H1 (cell line): ENCODE results near the gene HS6ST3. TPM values are rescaled to one million over a fixed set of nuclear protein-coding genes. Genes with fewer than 3 reads are reported as not detected.

Experiments used
- CTCF ChIA-PET: fragments of 300-600 bp; sonication (Branson Sonifier 250); formaldehyde crosslinking; loops from one replicate; lab custom pipeline; 2021; ENCODE audit not compliant: partially characterized antibody; lab: Charles Lee
- POLR2A ChIA-PET: fragments of 300-600 bp; sonication (Branson Sonifier 250); formaldehyde crosslinking; loops from one replicate; lab custom pipeline; 2021; ENCODE audit warnings: inconsistent platforms; ENCODE audit not compliant: partially characterized antibody; lab: Charles Lee
- DNase-seq, 2 experiments: peaks; one replicate each; pipeline versions ENCODE4 v3.0.0 to v3.0.0-alpha.2; 2010 to 2022; ENCODE audit warnings: low spot score in 2 of 2, low read depth in 1 of 2, mixed read lengths in 1 of 2
- FAIRE-seq: peaks from 2 replicates; lab custom pipeline; 2011; peaks lifted over from hg19 to GRCh38; lab: Jason Lieb, UNC
- H2AFZ ChIP-seq: 2 replicates; pipeline ENCODE4 v1.8.1; 2012; ENCODE audit warnings: low read length, inconsistent platforms
- H2AK5ac ChIP-seq: 2 replicates; pipeline ENCODE4 v1.6.1; 2013; ENCODE audit warnings: low read depth, low read length
- H2BK120ac ChIP-seq: replicated peaks from 2 replicates; pipeline ENCODE3; 2013; ENCODE audit warnings: low read depth, low read length, inconsistent platforms
- H2BK12ac ChIP-seq: 2 replicates; pipeline ENCODE4 v1.6.1; 2013; ENCODE audit warnings: low read depth, low read length
- H2BK15ac ChIP-seq: 2 replicates; pipeline ENCODE4 v1.6.1; 2013; ENCODE audit warnings: low read length
- H2BK20ac ChIP-seq: 2 replicates; pipeline ENCODE4 v1.6.1; 2013; ENCODE audit warnings: low read length
- H2BK5ac ChIP-seq: 2 replicates; pipeline ENCODE4 v1.6.1; 2013; ENCODE audit warnings: low read depth, low read length
- H3K14ac ChIP-seq: 2 replicates; pipeline ENCODE4 v1.6.1; 2013; ENCODE audit warnings: inconsistent platforms; ENCODE audit not compliant: insufficient read length
- H3K18ac ChIP-seq: 2 replicates; pipeline ENCODE4 v1.6.1; 2013; ENCODE audit warnings: low read length; ENCODE audit errors: extremely low read depth
- H3K23ac ChIP-seq: 2 replicates; pipeline ENCODE4 v1.6.1; 2013; ENCODE audit warnings: inconsistent platforms; ENCODE audit not compliant: insufficient read length
- H3K23me2 ChIP-seq: 2 replicates; pipeline ENCODE4 v1.6.1; 2013; ENCODE audit warnings: low read depth, low read length
- H3K27ac ChIP-seq: 2 replicates; pipeline ENCODE4 v1.6.1; 2011; ENCODE audit warnings: low read depth, low read length, inconsistent platforms
- H3K27me3 ChIP-seq, 4 experiments: replicated peaks in 1 of 4; 1 replicate in 1 of 4; 2 replicates in 3 of 4; pipeline versions ENCODE4 v1.6.1 to v1.8.1; 2011 to 2013; ENCODE audit warnings: low read length in 3 of 4, mild to moderate bottlenecking in 3 of 4, inconsistent platforms in 2 of 4, mixed read lengths in 2 of 4, moderate library complexity in 1 of 4; ENCODE audit not compliant: control insufficient read depth in 3 of 4, insufficient read depth in 3 of 4; ENCODE audit errors: extremely low read depth in 1 of 4
- H3K36me3 ChIP-seq, 4 experiments: 2 replicates each; pipeline versions ENCODE4 v1.6.1 to v1.8.1; 2011 to 2013; ENCODE audit warnings: mild to moderate bottlenecking in 4 of 4, low read length in 3 of 4, moderate library complexity in 2 of 4, control low read depth in 1 of 4, inconsistent platforms in 1 of 4; ENCODE audit not compliant: insufficient read depth in 4 of 4, control insufficient read depth in 2 of 4
- H3K4ac ChIP-seq: replicated peaks from 2 replicates; pipeline ENCODE3; 2013; ENCODE audit warnings: low read length, low read depth, mixed read lengths, inconsistent platforms; ENCODE audit not compliant: insufficient read length
- H3K4me1 ChIP-seq, 4 experiments: replicated peaks in 1 of 4; 1 replicate in 1 of 4; 2 replicates in 3 of 4; pipeline versions ENCODE4 v1.6.1 to v1.8.1; 2011 to 2013; ENCODE audit warnings: low read length in 3 of 4, inconsistent platforms in 2 of 4, mixed read lengths in 1 of 4; ENCODE audit not compliant: insufficient read depth in 4 of 4, control insufficient read depth in 3 of 4
- H3K4me2 ChIP-seq, 2 experiments: 2 replicates each; pipeline versions ENCODE4 v1.6.1 to v1.8.1; 2011 to 2013; ENCODE audit warnings: low read depth in 2 of 2, low read length in 2 of 2, control low read depth in 1 of 2, inconsistent platforms in 1 of 2, mild to moderate bottlenecking in 1 of 2; ENCODE audit not compliant: insufficient read depth in 1 of 2
- H3K4me3 ChIP-seq, 4 experiments: fragments of 200-600, 300-600 bp in 1 of 4; sonication (generic), shearing (Covaris generic), sonication (Bioruptor Twin) in 1 of 4; 2 replicates each; pipeline versions ENCODE4 v1.5.1 to v1.8.1; 2011 to 2016; ENCODE audit warnings: low read length in 4 of 4, low read depth in 3 of 4, control low read depth in 2 of 4, inconsistent platforms in 2 of 4, mild to moderate bottlenecking in 2 of 4, mixed read lengths in 1 of 4, moderate library complexity in 1 of 4; ENCODE audit not compliant: insufficient read depth in 2 of 4; ENCODE audit errors: extremely low read depth in 1 of 4
- H3K56ac ChIP-seq: replicated peaks from 2 replicates; pipeline ENCODE3; 2013; ENCODE audit warnings: low read depth, mild to moderate bottlenecking, mixed read lengths, low read length, inconsistent platforms; ENCODE audit not compliant: insufficient read length
- H3K79me1 ChIP-seq: 2 replicates; pipeline ENCODE4 v1.6.1; 2013; ENCODE audit warnings: low read depth, low read length, control low read depth
- H3K79me2 ChIP-seq, 2 experiments: 2 replicates each; pipeline versions ENCODE4 v1.6.1 to v1.8.1; 2012 to 2013; ENCODE audit warnings: low read length in 2 of 2, mild to moderate bottlenecking in 2 of 2, inconsistent platforms in 1 of 2; ENCODE audit not compliant: insufficient read depth in 2 of 2, control insufficient read depth in 1 of 2
- H3K9ac ChIP-seq, 4 experiments: replicated peaks in 1 of 4; 1 replicate in 1 of 4; 2 replicates in 3 of 4; pipeline versions ENCODE4 v1.6.1 to v1.8.1; 2011 to 2013; ENCODE audit warnings: low read depth in 3 of 4, low read length in 3 of 4, control low read depth in 2 of 4, mild to moderate bottlenecking in 2 of 4, moderate library complexity in 2 of 4, inconsistent platforms in 1 of 4; ENCODE audit errors: extremely low read depth in 1 of 4
- H3K9me3 ChIP-seq, 2 experiments: 2 replicates each; pipeline versions ENCODE4 v1.6.1 to v1.8.1; 2012 to 2013; ENCODE audit warnings: mild to moderate bottlenecking in 2 of 2, moderate library complexity in 2 of 2, control low read depth in 1 of 2, inconsistent platforms in 1 of 2, low read depth in 1 of 2, low read length in 1 of 2, mixed read lengths in 1 of 2; ENCODE audit not compliant: insufficient read depth in 2 of 2
- H4K20me1 ChIP-seq, 2 experiments: replicated peaks in 1 of 2; 2 replicates each; pipeline versions ENCODE3 to v1.8.1; 2011 to 2013; ENCODE audit warnings: inconsistent platforms in 2 of 2, low read length in 2 of 2, mild to moderate bottlenecking in 1 of 2; ENCODE audit not compliant: insufficient read depth in 2 of 2, control insufficient read depth in 1 of 2
- H4K5ac ChIP-seq: 2 replicates; pipeline ENCODE4 v1.6.1; 2013; ENCODE audit warnings: low read length, low read depth, mixed read lengths, inconsistent platforms; ENCODE audit not compliant: insufficient read length
- H4K8ac ChIP-seq: 2 replicates; pipeline ENCODE4 v1.8.0; 2013; ENCODE audit warnings: mild to moderate bottlenecking, moderate library complexity, low read length, inconsistent platforms; ENCODE audit not compliant: insufficient read depth; ENCODE audit errors: extremely low read depth
- H4K91ac ChIP-seq: replicated peaks from 2 replicates; pipeline ENCODE3; 2013; ENCODE audit warnings: low read length, mixed read lengths, inconsistent platforms; ENCODE audit not compliant: insufficient read length
- BRCA1 ChIP-seq: IDR thresholded peaks from 2 replicates; pipeline ENCODE4 v1.6.1; 2012; ENCODE audit warnings: low read depth, low read length, improper control_type of control experiment
- CHD1 ChIP-seq: IDR thresholded peaks from 2 replicates; pipeline ENCODE4 v1.6.1; 2012; ENCODE audit warnings: low read depth, low read length, improper control_type of control experiment
- E2F6 ChIP-seq: IDR thresholded peaks from 2 replicates; pipeline ENCODE4 v1.6.1; 2012; ENCODE audit warnings: inconsistent platforms
- EGR1 ChIP-seq: IDR thresholded peaks from 2 replicates; pipeline ENCODE4 v1.6.1; 2011; ENCODE audit warnings: low read depth, low read length, borderline replicate concordance
- JUND ChIP-seq: IDR thresholded peaks from 2 replicates; pipeline ENCODE4 v1.6.1; 2011; ENCODE audit warnings: mild to moderate bottlenecking, improper control_type of control experiment, low read length
- KDM5A ChIP-seq: fragments of 200-600 bp; IDR thresholded peaks from 2 replicates; pipeline ENCODE4 v1.7.1; 2012; ENCODE audit warnings: mild to moderate bottlenecking, low read length, inconsistent platforms, mixed read lengths
- NANOG ChIP-seq: IDR thresholded peaks from 2 replicates; pipeline ENCODE4 v1.6.1; 2011; ENCODE audit warnings: low read length, low read depth, mild to moderate bottlenecking, inconsistent platforms; ENCODE audit not compliant: insufficient read depth, poor library complexity, severe bottlenecking
- NRF1 ChIP-seq: IDR thresholded peaks from 2 replicates; pipeline ENCODE4 v1.6.1; 2011; ENCODE audit warnings: mild to moderate bottlenecking, low read depth, low read length, improper control_type of control experiment
- RAD21 ChIP-seq, 2 experiments: IDR thresholded peaks in 1 of 2; conservative IDR thresholded peaks in 1 of 2; 2 replicates each; pipeline ENCODE4 v1.6.1; 2011; ENCODE audit warnings: low read depth in 2 of 2, low read length in 2 of 2, improper control_type of control experiment in 1 of 2, inconsistent platforms in 1 of 2, mild to moderate bottlenecking in 1 of 2, moderate library complexity in 1 of 2
- SIN3A ChIP-seq, 2 experiments: IDR thresholded peaks in 1 of 2; conservative IDR thresholded peaks in 1 of 2; 2 replicates each; pipeline ENCODE4 v1.6.1; 2011 to 2012; ENCODE audit warnings: low read length in 2 of 2, improper control_type of control experiment in 1 of 2, low read depth in 1 of 2, mild to moderate bottlenecking in 1 of 2
- SP1 ChIP-seq: IDR thresholded peaks from 2 replicates; pipeline ENCODE4 v1.6.1; 2011; ENCODE audit warnings: low read depth, low read length
- SRF ChIP-seq: IDR thresholded peaks from 2 replicates; pipeline ENCODE4 v1.6.1; 2011; ENCODE audit warnings: mild to moderate bottlenecking, low read depth, low read length, moderate library complexity
- TAF7 ChIP-seq: optimal IDR thresholded peaks from 2 replicates; pipeline ENCODE3; 2011; ENCODE audit warnings: low read depth, mild to moderate bottlenecking, inconsistent platforms, low read length, moderate library complexity, borderline replicate concordance
- YY1 ChIP-seq: IDR thresholded peaks from 2 replicates; pipeline ENCODE4 v1.6.1; 2011; ENCODE audit warnings: low read depth, mild to moderate bottlenecking, low read length
- WGBS, 2 experiments: shearing (Covaris generic) in 1 of 2; methylation state at CpG; one replicate each; pipeline versions ENCODE4 v1.1.6 to v1.1.7; 2013 to 2015; ENCODE audit warnings: low lambda C conversion rate in 2 of 2, mixed read lengths in 2 of 2, inconsistent platforms in 1 of 2, low coverage in 1 of 2, missing lambda C conversion rate in 1 of 2; ENCODE audit not compliant: insufficient replicate concordance in 2 of 2, insufficient coverage in 1 of 2, insufficient read length in 1 of 2; ENCODE audit errors: extremely low coverage in 1 of 2, missing lambda C conversion rate in 1 of 2; 5-methylcytosine and 5-hydroxymethylcytosine counted together
- polyA plus RNA-seq, 7 experiments: library from polyadenylated mRNA; depleted of rRNA in 3 of 7; stranded (reverse) in 5 of 7; unstranded in 2 of 7; fragments of >200 nt in 5 of 7; fragments of 200-250 nt in 2 of 7; gene quantifications; 1 replicate in 5 of 7; 2 replicates in 1 of 7; 4 replicates in 1 of 7; pipeline versions ENCODE4 v1.2.1 to v1.2.3, GENCODE V29; 2011 to 2013; ENCODE audit warnings: missing spikeins in 2 of 7, mixed read lengths in 2 of 7
- total RNA-seq: library from RNA; stranded (reverse); fragmentation: NEBNext Ultra II Directional; extraction: Animal tissue kit (Norgen Biotek cat#: 25700); gene quantifications from 2 replicates; pipeline ENCODE4 v1.2.1, GENCODE V29; 2021

The HS6ST3 gene
- total and polyA plus RNA-seq, 2 of the 8 experiments (the other 6 are each of a cell fraction or from before 2014, with no cell fraction given), result 0.45 to 1.2 TPM

- FAIRE-seq (no peak), DNase-seq (no peak)
- 95% methylated on average over 7 of the region's 7 CpGs; no CpG with 5 or more reads in 1 of the 2 experiments for WGBS, 2 experiments
- Histone ChIP-seq H4K20me1 (no peaks in the 10 kb centered on the region), H3K4me3 (no peak overlapping the region), H2AFZ (no peak overlapping the region), H4K8ac (no peak overlapping the region), H4K91ac (no peak overlapping the region), H3K9ac (no peak overlapping the region), H3K36me3 (no peaks in the 10 kb centered on the region), H2BK12ac (no peak overlapping the region), H3K23ac (no peak overlapping the region), H3K4ac (no peak overlapping the region), H3K14ac (no peak overlapping the region), H3K79me2 (no peaks in the 10 kb centered on the region), H3K23me2 (no peaks in the 10 kb centered on the region), H3K79me1 (no peaks in the 10 kb centered on the region), H2BK20ac (no peak overlapping the region), H3K9me3 (no peaks in the 10 kb centered on the region), H2BK15ac (no peak overlapping the region), H3K27me3 (no peaks in the 10 kb centered on the region), H2AK5ac (no peak overlapping the region), H3K56ac (no peak overlapping the region), H4K5ac (no peak overlapping the region), H2BK120ac (no peak overlapping the region), H2BK5ac (no peak overlapping the region), H3K4me2 (no peak overlapping the region), H3K4me1 (no peaks in the 10 kb centered on the region), H3K27ac (no peak overlapping the region), H3K18ac (no peak overlapping the region)
- CTCF ChIA-PET, result interaction anchor here (1.0 kb wide), 1 partner anchor 413 kb away, joined by 3 read pairs; no protein-coding TSS in a partner anchor
- POLR2A ChIA-PET, result interaction anchor here (0.5 kb wide), 1 partner anchor 149 kb away, joined by 3 read pairs; no protein-coding TSS in a partner anchor
- TF ChIP-seq JUND (no peak), SIN3A (conservative IDR thresholded peaks at IDR 0.05 in 1 of 2, IDR thresholded peaks at IDR 0.05 in 1 of 2; ENCODE audit: low read depth in 1 of 2, low read length in 2 of 2) (no peak), NRF1 (no peak), KDM5A (no peak), YY1 (no peak), TAF7 (no peak), E2F6 (no peak), RAD21 (IDR thresholded peaks at IDR 0.05 in 1 of 2, conservative IDR thresholded peaks at IDR 0.05 in 1 of 2; ENCODE audit: low read depth in 2 of 2, low read length in 2 of 2) (no peak), SP1 (no peak), SRF (no peak), CHD1 (no peak), NANOG (no peak), BRCA1 (no peak), EGR1 (no peak)
Observed at GRCh38 chr13:96553796-96554195, 463.9 kb downstream of the HS6ST3 start.
